K562 (cell line): ENCODE data around the gene UQCR11. TPM values are rescaled to one million over a fixed set of nuclear protein-coding genes. Genes with fewer than 3 reads are reported as not detected.

Experiments used
- ATAC-seq: fragments of 200-7000 bp; cut with Tn5 transposase; 3 replicates; pipeline ENCODE4 v1.9.1; 2020; ENCODE audit warnings: moderate library complexity
- BruUV-seq: library from RNA; stranded (reverse); fragments of 400-500 nt; replicated peaks from 2 replicates; lab custom pipeline; 2021; lab: Mats Ljungman, UMichigan
- CTCF ChIA-PET: fragments of 300-600 bp; formaldehyde crosslinking; extraction: SDS; loops from one replicate; lab custom pipeline; 2021; ENCODE audit warnings: low intra/inter-chr PET ratio; lab: Yijun Ruan, JAX
- POLR2A ChIA-PET: fragments of 300-600, 350-650 bp; sonication (Branson Sonifier 250); formaldehyde crosslinking; extraction: SDS; loops from one replicate; lab custom pipeline; 2021; ENCODE audit warnings: antibody characterized with exemption, inconsistent platforms; lab: Yijun Ruan, JAX
- DNase-seq, 4 experiments: peaks; one replicate each; pipeline versions ENCODE4 v3.0.0 to v3.0.0-alpha.2; 2011 to 2018; ENCODE audit warnings: low spot score in 3 of 4, mixed read lengths in 3 of 4; ENCODE audit errors: extremely low read depth in 1 of 4
- FAIRE-seq: peaks from 2 replicates; lab custom pipeline; 2011; peaks lifted over from hg19 to GRCh38; lab: Jason Lieb, UNC
- H2AFZ ChIP-seq: 2 replicates; pipeline ENCODE4 v1.6.0; 2011; ENCODE audit warnings: low read depth, low read length, control low read depth, inconsistent platforms
- H3K27ac ChIP-seq: fragments of 200-600 bp; 3 replicates; pipeline ENCODE4 v1.8.0; 2011; ENCODE audit warnings: low read depth, mild to moderate bottlenecking, control low read depth, inconsistent platforms, low read length, moderate library complexity, mixed read lengths; ENCODE audit errors: extremely low read depth
- H3K27me3 ChIP-seq, 2 experiments: fragments of 300-600 bp in 1 of 2; 2 replicates in 1 of 2; 3 replicates in 1 of 2; pipeline versions ENCODE4 v1.6.0 to v1.8.0; 2011; ENCODE audit warnings: inconsistent platforms in 2 of 2, low read length in 2 of 2, mild to moderate bottlenecking in 1 of 2, mixed read lengths in 1 of 2, moderate library complexity in 1 of 2; ENCODE audit not compliant: control insufficient read depth in 2 of 2, insufficient read depth in 2 of 2
- H3K36me3 ChIP-seq: fragments of 300-600 bp; 3 replicates; pipeline ENCODE4 v1.8.0; 2011; ENCODE audit warnings: mild to moderate bottlenecking, low read length, inconsistent platforms; ENCODE audit not compliant: control insufficient read depth, insufficient read depth
- H3K4me1 ChIP-seq, 2 experiments: fragments of 200-600 bp in 1 of 2; replicated peaks in 1 of 2; 2 replicates in 1 of 2; 3 replicates in 1 of 2; pipeline versions ENCODE4 v1.5.1 to v1.8.0; 2011; ENCODE audit warnings: inconsistent platforms in 2 of 2, low read length in 2 of 2, mild to moderate bottlenecking in 1 of 2, mixed read lengths in 1 of 2, moderate library complexity in 1 of 2; ENCODE audit not compliant: control insufficient read depth in 2 of 2, insufficient read depth in 2 of 2
- H3K4me2 ChIP-seq: 2 replicates; pipeline ENCODE4 v1.6.1; 2011; ENCODE audit warnings: low read length, control low read depth, inconsistent platforms, mixed read lengths; ENCODE audit not compliant: insufficient read depth
- H3K4me3 ChIP-seq: fragments of 200-600 bp; sonication (generic), shearing (Covaris generic); 2 replicates; pipeline ENCODE4 v1.5.1; 2016; ENCODE audit warnings: control low read depth, inconsistent platforms
- H3K79me2 ChIP-seq: fragments of 200-600 bp; 3 replicates; pipeline ENCODE4 v1.8.0; 2011; ENCODE audit warnings: low read length, inconsistent platforms; ENCODE audit not compliant: control insufficient read depth, insufficient read depth
- H3K9ac ChIP-seq, 2 experiments: 2 replicates each; pipeline versions ENCODE4 v1.6.0 to v1.6.1; 2011; ENCODE audit warnings: low read depth in 2 of 2, low read length in 2 of 2, control low read depth in 1 of 2, inconsistent platforms in 1 of 2, mild to moderate bottlenecking in 1 of 2, mixed read lengths in 1 of 2; ENCODE audit not compliant: insufficient read depth in 1 of 2
- H3K9me1 ChIP-seq: one replicate; pipeline ENCODE4 v1.6.0; 2011; ENCODE audit warnings: inconsistent platforms, mild to moderate bottlenecking, low read length, moderate library complexity; ENCODE audit not compliant: control insufficient read depth, insufficient read depth
- H3K9me3 ChIP-seq: replicated peaks from 2 replicates; pipeline ENCODE4 v1.5.1; 2011; ENCODE audit warnings: low read depth, low read length, inconsistent platforms; ENCODE audit not compliant: control insufficient read depth, insufficient read depth
- H4K20me1 ChIP-seq: replicated peaks from 2 replicates; pipeline ENCODE4 v1.6.1; 2011; ENCODE audit warnings: low read length, inconsistent platforms, mixed read lengths; ENCODE audit not compliant: control insufficient read depth, insufficient read depth
- ELF1 ChIP-seq: fragments of 200-800 bp; sonication (Bioruptor generic); IDR thresholded peaks from 2 replicates; pipeline ENCODE4 v1.6.1; 2016; ENCODE audit warnings: missing genetic modification characterization, missing compliant biosample characterization
- EP400 ChIP-seq: fragments of 450-650 bp; IDR thresholded peaks from 2 replicates; pipeline ENCODE4 v1.6.1; 2017; ENCODE audit warnings: antibody characterized with exemption, mild to moderate bottlenecking, moderate library complexity
- FOXA3 ChIP-seq, 2 experiments: fragments of 450-650 bp in 1 of 2; sonication (generic) in 1 of 2; formaldehyde crosslinking; IDR thresholded peaks in 1 of 2; conservative IDR thresholded peaks in 1 of 2; 2 replicates each; pipeline versions ENCODE4 v1.4.0 to v1.8.0; 2020 to 2022; ENCODE audit warnings: mild to moderate bottlenecking in 2 of 2, missing genetic modification reagents in 1 of 2
- MCM3 ChIP-seq: fragments of 450-650 bp; IDR thresholded peaks from 2 replicates; pipeline ENCODE4 v1.6.1; 2016
- MIER1 ChIP-seq: fragments of 450-650 bp; IDR thresholded peaks from 2 replicates; pipeline ENCODE4 v1.6.1; 2016; ENCODE audit warnings: antibody characterized with exemption, mild to moderate bottlenecking, low read depth
- NBN ChIP-seq: fragments of 450-650 bp; IDR thresholded peaks from 2 replicates; pipeline ENCODE4 v1.6.1; 2016; ENCODE audit warnings: low read depth, mild to moderate bottlenecking
- NCOA6 ChIP-seq: fragments of 450-650 bp; IDR thresholded peaks from 2 replicates; pipeline ENCODE4 v1.6.1; 2017; ENCODE audit warnings: mild to moderate bottlenecking
- RAD51 ChIP-seq: fragments of 450-650 bp; IDR thresholded peaks from 2 replicates; pipeline ENCODE4 v1.7.1; 2016; ENCODE audit warnings: low read depth, mild to moderate bottlenecking, borderline replicate concordance
- RB1 ChIP-seq: fragments of 450-650 bp; IDR thresholded peaks from 2 replicates; pipeline ENCODE4 v1.6.1; 2017; ENCODE audit warnings: low read depth, mild to moderate bottlenecking
- SMARCE1 ChIP-seq: fragments of 450-650 bp; IDR thresholded peaks from 2 replicates; pipeline ENCODE4 v1.7.1; 2016; ENCODE audit warnings: mild to moderate bottlenecking
- SRSF3 ChIP-seq: fragments of 200-400 bp; formaldehyde crosslinking; IDR thresholded peaks from 2 replicates; pipeline ENCODE4 v1.6.1; 2016; ENCODE audit warnings: mild to moderate bottlenecking, low read length, moderate library complexity; ENCODE audit not compliant: insufficient read depth
- ZBTB17 ChIP-seq: fragments of 450-650 bp; formaldehyde crosslinking; IDR thresholded peaks from 2 replicates; pipeline ENCODE4 v1.4.0; 2020; ENCODE audit warnings: mild to moderate bottlenecking
- ZFP30 ChIP-seq: fragments of 250-450 bp; sonication (Bioruptor Pico); IDR thresholded peaks from 2 replicates; pipeline ENCODE4 v1.8.0; 2022; ENCODE audit warnings: moderate library complexity, mild to moderate bottlenecking, inconsistent platforms, borderline replicate concordance
- ZFPM2 ChIP-seq: fragments of 250-450 bp; sonication (Bioruptor Pico); IDR thresholded peaks from 2 replicates; pipeline ENCODE4 v1.5.1; 2022; ENCODE audit warnings: mild to moderate bottlenecking
- ZNF140 ChIP-seq: fragments of 250-450 bp; sonication (Bioruptor Pico); IDR thresholded peaks from 2 replicates; pipeline ENCODE4 v1.8.0; 2021; ENCODE audit warnings: moderate library complexity, mild to moderate bottlenecking, inconsistent platforms
- ZNF212 ChIP-seq: fragments of 450-650 bp; formaldehyde crosslinking; IDR thresholded peaks from 2 replicates; pipeline ENCODE4 v1.4.0; 2020; ENCODE audit warnings: mild to moderate bottlenecking
- ZNF354B ChIP-seq: fragments of 250-450 bp; sonication (Bioruptor Pico); IDR thresholded peaks from 2 replicates; pipeline ENCODE4 v1.4.0; 2020
- ZNF507 ChIP-seq: conservative IDR thresholded peaks from 2 replicates; pipeline ENCODE4 v1.6.1; 2017; ENCODE audit warnings: missing genetic modification characterization, missing compliant biosample characterization
- ZNF584 ChIP-seq: fragments of 200-800 bp; sonication (Bioruptor generic); IDR thresholded peaks from 2 replicates; pipeline ENCODE4 v1.6.1; 2016; ENCODE audit warnings: low read depth, mild to moderate bottlenecking, missing genetic modification characterization, missing compliant biosample characterization
- ZNF740 ChIP-seq, 3 experiments: fragments of 200-800 bp in 1 of 3; sonication (Bioruptor generic) in 1 of 3; sonication (generic) in 1 of 3; formaldehyde crosslinking in 1 of 3; IDR thresholded peaks; 2 replicates each; pipeline versions ENCODE4 v1.6.1 to v1.8.0; 2016 to 2022; ENCODE audit warnings: mild to moderate bottlenecking in 2 of 3, missing compliant biosample characterization in 2 of 3, missing genetic modification characterization in 2 of 3, missing genetic modification reagents in 1 of 3
- WGBS: fragments of 100-300 bp; shearing (Covaris generic); methylation state at CpG from one replicate; pipeline ENCODE4 v1.1.6; 2016; ENCODE audit warnings: low coverage, mixed read lengths; ENCODE audit not compliant: insufficient coverage; ENCODE audit errors: missing lambda C conversion rate; 5-methylcytosine and 5-hydroxymethylcytosine counted together
- in situ Hi-C: fragments of 300-500 bp; cut with MboI; formaldehyde crosslinking; loops from 4 replicates; pipeline ENCODE4 v1.15.0; 2018; ENCODE audit warnings: inconsistent platforms, mixed read lengths
- intact Hi-C: fragments of 100-400 bp; cut with micrococcal nuclease; formaldehyde crosslinking; loops from 2 replicates; pipeline ENCODE4 v1.14.2; 2022
- polyA plus RNA-seq, 8 experiments: library from polyadenylated mRNA; depleted of rRNA in 4 of 8; stranded (reverse) in 5 of 8; unstranded in 3 of 8; fragments of >200 nt; fragmentation: Nextera tagmentation in 2 of 8; fragmentation: Illumina TruSeq in 1 of 8; extraction: Ambion mirVana in 2 of 8; extraction: Trizol in 1 of 8; gene quantifications; 2 replicates each; pipeline versions ENCODE4 v1.2.1 to v1.2.3, GENCODE V29; 2011 to 2014; ENCODE audit warnings: inconsistent platforms in 1 of 8, missing spikeins in 1 of 8
- total RNA-seq, 7 experiments: library from RNA; depleted of rRNA in 6 of 7; stranded (reverse); fragments of >200 nt in 6 of 7; fragmentation: Illumina TruSeq in 2 of 7; extraction: Trizol in 2 of 7; gene quantifications; 2 replicates each; pipeline versions ENCODE4 v1.2.1 to v1.2.3, GENCODE V29; 2011 to 2021; ENCODE audit warnings: low replicate concordance in 1 of 7
- TF ChIP-seq, protein P1 (sequence below): fragments of 450-650 bp; formaldehyde crosslinking; IDR thresholded peaks from 2 replicates; pipeline ENCODE4 v1.4.0; 2020; ENCODE audit warnings: mild to moderate bottlenecking, moderate library complexity
- TF ChIP-seq, protein P2 (sequence below): IDR thresholded peaks from 2 replicates; pipeline ENCODE4 v1.6.1; 2016; ENCODE audit warnings: missing genetic modification characterization, missing compliant biosample characterization

UQCR11 gene
- total and polyA plus RNA-seq, 9 of the 15 experiments (the other 6 are each of a cell fraction or from before 2014, with no cell fraction given), result 57.6 to 394 (median 259) TPM

GRCh38 chr19:1569997-1570396 is 35.3 kb downstream of the UQCR11 start:
- 37% methylated on average over 3 of the region's 4 CpGs for WGBS
- intact Hi-C loops (no loop called here), in situ Hi-C loops (no loop called here)
- no peak for FAIRE-seq
- peaks cover 12 to 53% of the 10 kb centered on the region in 2 experiments for H3K4me1 ChIP-seq
- no peak overlapping the region for H3K9ac ChIP-seq
- peaks cover 5% of the 10 kb centered on the region for H4K20me1 ChIP-seq
- no peak for DNase-seq
- BruUV-seq, result no TSS peak
- H3K36me3 ChIP-seq, result no peaks in the 10 kb centered on the region
- H3K27ac ChIP-seq, result no peak overlapping the region
- H3K9me1 ChIP-seq, result no peaks in the 10 kb centered on the region
- no peak overlapping the region for H3K4me3 ChIP-seq
- no peaks in the 10 kb centered on the region for H3K27me3 ChIP-seq
- ChIA-PET CTCF (interaction anchor here (0.7 kb wide), 2 partner anchors 54 to 527 kb away, joined by 3 read pairs; partner anchors contain the start of gene IZUMO4), POLR2A (no interaction called here)
- no peak overlapping the region for H3K4me2 ChIP-seq
- ATAC-seq, result no peak
- H3K79me2 ChIP-seq, result peaks cover 22% of the 10 kb centered on the region
- H2AFZ ChIP-seq, result no peak overlapping the region
- no peaks in the 10 kb centered on the region for H3K9me3 ChIP-seq
- TF ChIP-seq, protein P1, sequence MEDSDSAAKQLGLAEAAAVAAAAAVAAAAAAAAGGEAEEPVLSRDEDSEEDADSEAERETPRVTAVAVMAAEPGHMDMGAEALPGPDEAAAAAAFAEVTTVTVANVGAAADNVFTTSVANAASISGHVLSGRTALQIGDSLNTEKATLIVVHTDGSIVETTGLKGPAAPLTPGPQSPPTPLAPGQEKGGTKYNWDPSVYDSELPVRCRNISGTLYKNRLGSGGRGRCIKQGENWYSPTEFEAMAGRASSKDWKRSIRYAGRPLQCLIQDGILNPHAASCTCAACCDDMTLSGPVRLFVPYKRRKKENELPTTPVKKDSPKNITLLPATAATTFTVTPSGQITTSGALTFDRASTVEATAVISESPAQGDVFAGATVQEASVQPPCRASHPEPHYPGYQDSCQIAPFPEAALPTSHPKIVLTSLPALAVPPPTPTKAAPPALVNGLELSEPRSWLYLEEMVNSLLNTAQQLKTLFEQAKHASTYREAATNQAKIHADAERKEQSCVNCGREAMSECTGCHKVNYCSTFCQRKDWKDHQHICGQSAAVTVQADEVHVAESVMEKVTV (CRISPR knock-in tag), result no peak
- TF ChIP-seq FOXA3 (CRISPR knock-in tag; conservative IDR thresholded peaks at IDR 0.05 in 1 of 2, IDR thresholded peaks at IDR 0.05 in 1 of 2), result no peak
- no peak for TF ChIP-seq ZBTB17
- TF ChIP-seq EP400, result no peak
- TF ChIP-seq MCM3, result no peak
- TF ChIP-seq ZNF507 (tag), result no peak
- TF ChIP-seq, protein P2, sequence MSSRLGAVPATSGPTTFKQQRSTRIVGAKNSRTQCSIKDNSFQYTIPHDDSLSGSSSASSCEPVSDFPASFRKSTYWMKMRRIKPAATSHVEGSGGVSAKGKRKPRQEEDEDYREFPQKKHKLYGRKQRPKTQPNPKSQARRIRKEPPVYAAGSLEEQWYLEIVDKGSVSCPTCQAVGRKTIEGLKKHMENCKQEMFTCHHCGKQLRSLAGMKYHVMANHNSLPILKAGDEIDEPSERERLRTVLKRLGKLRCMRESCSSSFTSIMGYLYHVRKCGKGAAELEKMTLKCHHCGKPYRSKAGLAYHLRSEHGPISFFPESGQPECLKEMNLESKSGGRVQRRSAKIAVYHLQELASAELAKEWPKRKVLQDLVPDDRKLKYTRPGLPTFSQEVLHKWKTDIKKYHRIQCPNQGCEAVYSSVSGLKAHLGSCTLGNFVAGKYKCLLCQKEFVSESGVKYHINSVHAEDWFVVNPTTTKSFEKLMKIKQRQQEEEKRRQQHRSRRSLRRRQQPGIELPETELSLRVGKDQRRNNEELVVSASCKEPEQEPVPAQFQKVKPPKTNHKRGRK, result peak; percentile 99
- TF ChIP-seq SMARCE1, result 0 out of 2 replicates have a peak, but pooled peaks have one; percentile 18
- TF ChIP-seq RAD51, result no peak
- TF ChIP-seq MIER1, result 0 out of 2 replicates have a peak, but pooled peaks have one; percentile 50
- TF ChIP-seq ZNF212 (CRISPR knock-in tag), result no peak
- no peak for TF ChIP-seq ZFPM2 (CRISPR knock-in tag)
- TF ChIP-seq ZNF140, result no peak
- no peak for TF ChIP-seq NBN
- TF ChIP-seq SRSF3, result no peak
- no peak for TF ChIP-seq RB1
- no peak for TF ChIP-seq ZNF584
- TF ChIP-seq ELF1, result no peak
- TF ChIP-seq ZFP30 (CRISPR knock-in tag), result no peak
- no peak for TF ChIP-seq ZNF740 (CRISPR knock-in tag; IDR thresholded peaks at IDR 0.05)
- TF ChIP-seq ZNF740 (tag; IDR thresholded peaks at IDR 0.05), result no peak
- TF ChIP-seq ZNF354B, result no peak
- no peak for TF ChIP-seq NCOA6
